K562 (cell line): ENCODE data around the gene CORO6. TPM values are rescaled to one million over a fixed set of nuclear protein-coding genes. Genes with fewer than 3 reads are reported as not detected.

Experiments used
- ATAC-seq: fragments of 200-7000 bp; cut with Tn5 transposase; 3 replicates; pipeline ENCODE4 v1.9.1; 2020; ENCODE audit warnings: moderate library complexity
- BruUV-seq: library from RNA; stranded (reverse); fragments of 400-500 nt; replicated peaks from 2 replicates; lab custom pipeline; 2021; lab: Mats Ljungman, UMichigan
- CTCF ChIA-PET: fragments of 300-600 bp; formaldehyde crosslinking; extraction: SDS; loops from one replicate; lab custom pipeline; 2021; ENCODE audit warnings: low intra/inter-chr PET ratio; lab: Yijun Ruan, JAX
- POLR2A ChIA-PET: fragments of 300-600, 350-650 bp; sonication (Branson Sonifier 250); formaldehyde crosslinking; extraction: SDS; loops from one replicate; lab custom pipeline; 2021; ENCODE audit warnings: antibody characterized with exemption, inconsistent platforms; lab: Yijun Ruan, JAX
- DNase-seq, 4 experiments: peaks; one replicate each; pipeline versions ENCODE4 v3.0.0 to v3.0.0-alpha.2; 2011 to 2018; ENCODE audit warnings: low spot score in 3 of 4, mixed read lengths in 3 of 4; ENCODE audit errors: extremely low read depth in 1 of 4
- FAIRE-seq: peaks from 2 replicates; lab custom pipeline; 2011; peaks lifted over from hg19 to GRCh38; lab: Jason Lieb, UNC
- H2AFZ ChIP-seq: 2 replicates; pipeline ENCODE4 v1.6.0; 2011; ENCODE audit warnings: low read depth, low read length, control low read depth, inconsistent platforms
- H3K27ac ChIP-seq: fragments of 200-600 bp; 3 replicates; pipeline ENCODE4 v1.8.0; 2011; ENCODE audit warnings: low read depth, mild to moderate bottlenecking, control low read depth, inconsistent platforms, low read length, moderate library complexity, mixed read lengths; ENCODE audit errors: extremely low read depth
- H3K27me3 ChIP-seq, 2 experiments: fragments of 300-600 bp in 1 of 2; 2 replicates in 1 of 2; 3 replicates in 1 of 2; pipeline versions ENCODE4 v1.6.0 to v1.8.0; 2011; ENCODE audit warnings: inconsistent platforms in 2 of 2, low read length in 2 of 2, mild to moderate bottlenecking in 1 of 2, mixed read lengths in 1 of 2, moderate library complexity in 1 of 2; ENCODE audit not compliant: control insufficient read depth in 2 of 2, insufficient read depth in 2 of 2
- H3K36me3 ChIP-seq: fragments of 300-600 bp; 3 replicates; pipeline ENCODE4 v1.8.0; 2011; ENCODE audit warnings: mild to moderate bottlenecking, low read length, inconsistent platforms; ENCODE audit not compliant: control insufficient read depth, insufficient read depth
- H3K4me1 ChIP-seq, 2 experiments: fragments of 200-600 bp in 1 of 2; replicated peaks in 1 of 2; 2 replicates in 1 of 2; 3 replicates in 1 of 2; pipeline versions ENCODE4 v1.5.1 to v1.8.0; 2011; ENCODE audit warnings: inconsistent platforms in 2 of 2, low read length in 2 of 2, mild to moderate bottlenecking in 1 of 2, mixed read lengths in 1 of 2, moderate library complexity in 1 of 2; ENCODE audit not compliant: control insufficient read depth in 2 of 2, insufficient read depth in 2 of 2
- H3K4me2 ChIP-seq: 2 replicates; pipeline ENCODE4 v1.6.1; 2011; ENCODE audit warnings: low read length, control low read depth, inconsistent platforms, mixed read lengths; ENCODE audit not compliant: insufficient read depth
- H3K4me3 ChIP-seq: fragments of 200-600 bp; sonication (generic), shearing (Covaris generic); 2 replicates; pipeline ENCODE4 v1.5.1; 2016; ENCODE audit warnings: control low read depth, inconsistent platforms
- H3K79me2 ChIP-seq: fragments of 200-600 bp; 3 replicates; pipeline ENCODE4 v1.8.0; 2011; ENCODE audit warnings: low read length, inconsistent platforms; ENCODE audit not compliant: control insufficient read depth, insufficient read depth
- H3K9ac ChIP-seq, 2 experiments: 2 replicates each; pipeline versions ENCODE4 v1.6.0 to v1.6.1; 2011; ENCODE audit warnings: low read depth in 2 of 2, low read length in 2 of 2, control low read depth in 1 of 2, inconsistent platforms in 1 of 2, mild to moderate bottlenecking in 1 of 2, mixed read lengths in 1 of 2; ENCODE audit not compliant: insufficient read depth in 1 of 2
- H3K9me1 ChIP-seq: one replicate; pipeline ENCODE4 v1.6.0; 2011; ENCODE audit warnings: inconsistent platforms, mild to moderate bottlenecking, low read length, moderate library complexity; ENCODE audit not compliant: control insufficient read depth, insufficient read depth
- H3K9me3 ChIP-seq: replicated peaks from 2 replicates; pipeline ENCODE4 v1.5.1; 2011; ENCODE audit warnings: low read depth, low read length, inconsistent platforms; ENCODE audit not compliant: control insufficient read depth, insufficient read depth
- H4K20me1 ChIP-seq: replicated peaks from 2 replicates; pipeline ENCODE4 v1.6.1; 2011; ENCODE audit warnings: low read length, inconsistent platforms, mixed read lengths; ENCODE audit not compliant: control insufficient read depth, insufficient read depth
- EP400 ChIP-seq: fragments of 450-650 bp; IDR thresholded peaks from 2 replicates; pipeline ENCODE4 v1.6.1; 2017; ENCODE audit warnings: antibody characterized with exemption, mild to moderate bottlenecking, moderate library complexity
- ETV5 ChIP-seq: sonication (generic); formaldehyde crosslinking; IDR thresholded peaks from 2 replicates; pipeline ENCODE4 v1.4.0; 2020; ENCODE audit warnings: low read depth, mild to moderate bottlenecking, missing genetic modification reagents
- GTF2F1 ChIP-seq: IDR thresholded peaks from 2 replicates; pipeline ENCODE4 v1.6.1; 2011; ENCODE audit warnings: low read depth, low read length, improper control_type of control experiment
- HMG20B ChIP-seq: fragments of 250-450 bp; sonication (Bioruptor Pico); IDR thresholded peaks from 2 replicates; pipeline ENCODE4 v1.5.0; 2021; ENCODE audit warnings: mild to moderate bottlenecking
- NBN ChIP-seq: fragments of 450-650 bp; IDR thresholded peaks from 2 replicates; pipeline ENCODE4 v1.6.1; 2016; ENCODE audit warnings: low read depth, mild to moderate bottlenecking
- NRF1 ChIP-seq, 2 experiments: fragments of 450-650 bp; IDR thresholded peaks in 1 of 2; conservative IDR thresholded peaks in 1 of 2; 2 replicates each; pipeline ENCODE4 v1.6.1; 2014; ENCODE audit warnings: mild to moderate bottlenecking in 2 of 2
- PML ChIP-seq: IDR thresholded peaks from 2 replicates; pipeline ENCODE4 v1.6.1; 2012; ENCODE audit warnings: low read length, inconsistent platforms
- RB1 ChIP-seq: fragments of 450-650 bp; IDR thresholded peaks from 2 replicates; pipeline ENCODE4 v1.6.1; 2017; ENCODE audit warnings: low read depth, mild to moderate bottlenecking
- STAT5B ChIP-seq: fragments of 250-450 bp; sonication (Bioruptor Pico); IDR thresholded peaks from 2 replicates; pipeline ENCODE4 v1.8.0; 2021; ENCODE audit warnings: mild to moderate bottlenecking, inconsistent platforms
- TEAD1 ChIP-seq, 2 experiments: fragments of 450-650 bp in 1 of 2; sonication (generic) in 1 of 2; formaldehyde crosslinking; IDR thresholded peaks; 2 replicates each; pipeline versions ENCODE4 v1.4.0 to v1.8.0; 2020 to 2022; ENCODE audit warnings: mild to moderate bottlenecking in 2 of 2, missing genetic modification reagents in 1 of 2
- THRA ChIP-seq: fragments of 450-650 bp; IDR thresholded peaks from 2 replicates; pipeline ENCODE4 v1.6.1; 2017; ENCODE audit warnings: mild to moderate bottlenecking, moderate library complexity
- ZBTB12 ChIP-seq: fragments of 250-450 bp; sonication (Bioruptor Pico); IDR thresholded peaks from 2 replicates; pipeline ENCODE4 v1.4.0; 2020
- ZC3H11A ChIP-seq: IDR thresholded peaks from 2 replicates; pipeline ENCODE4 v1.6.1; 2012; ENCODE audit warnings: low read depth, low read length, improper control_type of control experiment
- ZKSCAN3 ChIP-seq: fragments of 250-450 bp; sonication (Bioruptor Pico); IDR thresholded peaks from 2 replicates; pipeline ENCODE4 v1.4.0; 2020
- ZNF212 ChIP-seq: fragments of 450-650 bp; formaldehyde crosslinking; IDR thresholded peaks from 2 replicates; pipeline ENCODE4 v1.4.0; 2020; ENCODE audit warnings: mild to moderate bottlenecking
- WGBS: fragments of 100-300 bp; shearing (Covaris generic); methylation state at CpG from one replicate; pipeline ENCODE4 v1.1.6; 2016; ENCODE audit warnings: low coverage, mixed read lengths; ENCODE audit not compliant: insufficient coverage; ENCODE audit errors: missing lambda C conversion rate; 5-methylcytosine and 5-hydroxymethylcytosine counted together
- in situ Hi-C: fragments of 300-500 bp; cut with MboI; formaldehyde crosslinking; loops from 4 replicates; pipeline ENCODE4 v1.15.0; 2018; ENCODE audit warnings: inconsistent platforms, mixed read lengths
- intact Hi-C: fragments of 100-400 bp; cut with micrococcal nuclease; formaldehyde crosslinking; loops from 2 replicates; pipeline ENCODE4 v1.14.2; 2022
- polyA plus RNA-seq, 8 experiments: library from polyadenylated mRNA; depleted of rRNA in 4 of 8; stranded (reverse) in 5 of 8; unstranded in 3 of 8; fragments of >200 nt; fragmentation: Nextera tagmentation in 2 of 8; fragmentation: Illumina TruSeq in 1 of 8; extraction: Ambion mirVana in 2 of 8; extraction: Trizol in 1 of 8; gene quantifications; 2 replicates each; pipeline versions ENCODE4 v1.2.1 to v1.2.3, GENCODE V29; 2011 to 2014; ENCODE audit warnings: inconsistent platforms in 1 of 8, missing spikeins in 1 of 8
- total RNA-seq, 7 experiments: library from RNA; depleted of rRNA in 6 of 7; stranded (reverse); fragments of >200 nt in 6 of 7; fragmentation: Illumina TruSeq in 2 of 7; extraction: Trizol in 2 of 7; gene quantifications; 2 replicates each; pipeline versions ENCODE4 v1.2.1 to v1.2.3, GENCODE V29; 2011 to 2021; ENCODE audit warnings: low replicate concordance in 1 of 7
- TF ChIP-seq, protein P1 (sequence below): fragments of 450-650 bp; formaldehyde crosslinking; IDR thresholded peaks from 2 replicates; pipeline ENCODE4 v1.4.0; 2022; ENCODE audit warnings: missing genetic modification characterization

Gene CORO6
- total and polyA plus RNA-seq, 9 of the 15 experiments (the other 6 are each of a cell fraction or from before 2014, with no cell fraction given) = 0.04 to 11.9 (median 2.4) TPM

DNA sequence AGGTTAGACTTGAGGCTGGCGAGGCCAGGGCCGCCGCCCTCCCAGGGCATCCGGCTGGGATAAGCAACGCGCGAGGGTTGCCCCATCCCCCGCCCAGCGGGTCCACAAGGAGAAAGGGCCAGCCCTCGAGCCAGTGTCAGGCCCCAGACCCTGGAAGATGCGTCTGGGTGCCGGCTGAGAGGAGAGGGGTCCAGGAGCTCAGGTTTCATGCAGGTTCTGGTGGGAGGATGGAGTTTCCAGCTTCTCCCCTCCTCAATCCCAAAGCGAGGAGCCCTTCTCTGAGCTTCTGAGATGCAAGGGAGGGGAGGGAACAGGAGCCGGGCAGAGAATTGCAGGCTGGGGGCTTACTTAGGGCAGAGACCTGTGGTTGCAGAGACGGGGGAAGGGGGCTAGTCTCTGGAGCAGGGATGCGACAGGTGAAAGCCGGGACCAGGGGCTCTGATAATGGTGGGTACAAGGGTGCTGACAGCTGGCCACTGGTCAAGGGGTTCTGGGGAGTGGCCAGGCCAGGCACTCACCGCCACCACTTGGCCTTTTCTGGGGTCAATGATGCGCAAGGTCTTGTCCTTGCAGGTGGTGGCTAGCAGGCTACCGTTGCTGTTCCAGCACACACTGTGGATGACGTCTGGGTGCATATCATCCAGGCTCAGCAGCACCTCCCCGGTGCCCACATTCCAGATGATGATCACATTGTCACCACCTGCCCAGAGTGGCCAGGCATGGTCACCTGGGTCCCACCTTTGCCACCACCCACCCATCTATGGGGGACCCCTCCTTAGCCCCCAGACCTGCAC lies 4.2 kb downstream of the CORO6 start (continued):
- TF ChIP-seq HMG20B (CRISPR knock-in tag) = no peak
- TF ChIP-seq NRF1 (conservative IDR thresholded peaks at IDR 0.05 in 1 of 2, IDR thresholded peaks at IDR 0.05 in 1 of 2) = peak; percentile 5 to 47; a peak in 2 of 4 replicates
- TF ChIP-seq PML = no peak
- no peak for TF ChIP-seq NBN
- no peak for TF ChIP-seq STAT5B (CRISPR knock-in tag)

DNA sequence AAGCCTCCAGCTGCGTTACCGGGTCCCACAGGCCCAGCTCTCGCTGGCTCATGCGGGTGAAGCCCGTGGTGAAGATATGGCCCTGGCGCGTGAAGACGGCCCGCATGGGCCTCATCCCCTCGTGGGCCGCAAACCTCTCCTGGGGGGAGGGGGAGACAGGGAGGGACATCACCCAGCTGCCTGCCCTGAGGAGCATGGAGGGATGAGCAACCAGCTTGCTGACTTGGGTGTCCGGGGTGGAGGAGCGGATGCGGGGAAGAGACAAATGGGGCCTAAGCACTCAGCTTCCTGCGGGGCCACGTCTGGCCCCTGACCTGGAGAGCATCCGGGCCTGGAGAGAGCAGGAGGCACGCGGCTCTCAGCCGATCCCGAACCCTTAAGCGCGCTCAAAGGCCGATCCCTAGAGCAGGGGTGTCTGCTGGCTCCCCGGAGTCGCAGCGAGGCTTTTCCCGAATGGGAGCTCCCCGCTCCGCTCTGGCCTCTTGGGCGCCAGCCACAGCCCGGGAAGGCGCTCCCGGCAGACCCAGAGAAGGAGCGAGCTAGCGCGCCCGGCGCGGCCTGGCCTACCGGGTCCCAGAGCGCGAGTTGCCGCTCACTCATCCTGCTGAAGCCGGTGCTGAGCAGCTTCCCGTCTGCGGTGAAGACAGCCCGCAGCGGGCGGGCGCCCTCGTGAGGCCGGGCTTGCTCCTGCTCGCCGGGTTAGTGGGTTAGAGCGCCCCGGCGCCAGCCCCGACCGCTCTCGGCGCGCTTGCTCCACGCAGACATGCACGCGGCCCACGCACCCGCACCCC lies 5.0 kb downstream of the CORO6 start:
- FAIRE-seq (peak; percentile 64), ATAC-seq (peak; percentile 85), DNase-seq (peak; percentile 82 to 91 (median 86))
- ChIA-PET POLR2A (interaction anchor here (0.6 to 1.9 kb wide), 8 partner anchors 14 to 821 kb away, joined by 3 to 4 read pairs (median 3); no protein-coding TSS in a partner anchor), CTCF (interaction anchor here (0.6 to 1.4 kb wide), 6 partner anchors 33 to 228 kb away, joined by 3 to 5 read pairs (median 4); no protein-coding TSS in a partner anchor)
- no TSS peak for BruUV-seq
- peak overlapping the region; percentile 60 for H3K4me2 ChIP-seq
- no peaks in the 10 kb centered on the region for H3K79me2 ChIP-seq
- peak overlapping the region; percentile 65; the same call in 2 of the 3 replicates for H3K27ac ChIP-seq
- H3K9ac ChIP-seq = peak overlapping the region; percentile 68 to 88
- H4K20me1 ChIP-seq = no peaks in the 10 kb centered on the region; the same call in 1 of the 2 replicates
- in situ Hi-C loops (no loop called here), intact Hi-C loops (loop anchor here (10.0 kb wide), 1 partner anchor 473 kb away; no protein-coding TSS in a partner anchor)
- no peaks in the 10 kb centered on the region for H3K9me1 ChIP-seq
- H3K27me3 ChIP-seq = no peaks in the 10 kb centered on the region
- peak overlapping the region; percentile 95 for H2AFZ ChIP-seq
- peaks cover 27 to 71% of the 10 kb centered on the region in 2 experiments for H3K4me1 ChIP-seq
- H3K9me3 ChIP-seq = no peaks in the 10 kb centered on the region
- H3K4me3 ChIP-seq = 0 out of 2 replicates have a peak overlapping the region, but pooled peaks have one; percentile 15
- WGBS = 17% methylated on average over 43 of the region's 68 CpGs
- no peaks in the 10 kb centered on the region for H3K36me3 ChIP-seq
- TF ChIP-seq ZBTB12 (CRISPR knock-in tag) (no peak), ETV5 (peak; percentile 56; the same call in 1 of the 2 replicates), RB1 (peak; percentile 94), ZNF212 (no peak), THRA (no peak), EP400 (peak; percentile 66; the same call in 1 of the 2 replicates), GTF2F1 (no peak), ZKSCAN3 (CRISPR knock-in tag) (no peak), ZC3H11A (no peak), TEAD1 (CRISPR knock-in tag; IDR thresholded peaks at IDR 0.05) (0 out of 4 replicates have a peak, but pooled peaks of 1 of the 2 experiments have one; percentile 69)
- TF ChIP-seq, protein P1, sequence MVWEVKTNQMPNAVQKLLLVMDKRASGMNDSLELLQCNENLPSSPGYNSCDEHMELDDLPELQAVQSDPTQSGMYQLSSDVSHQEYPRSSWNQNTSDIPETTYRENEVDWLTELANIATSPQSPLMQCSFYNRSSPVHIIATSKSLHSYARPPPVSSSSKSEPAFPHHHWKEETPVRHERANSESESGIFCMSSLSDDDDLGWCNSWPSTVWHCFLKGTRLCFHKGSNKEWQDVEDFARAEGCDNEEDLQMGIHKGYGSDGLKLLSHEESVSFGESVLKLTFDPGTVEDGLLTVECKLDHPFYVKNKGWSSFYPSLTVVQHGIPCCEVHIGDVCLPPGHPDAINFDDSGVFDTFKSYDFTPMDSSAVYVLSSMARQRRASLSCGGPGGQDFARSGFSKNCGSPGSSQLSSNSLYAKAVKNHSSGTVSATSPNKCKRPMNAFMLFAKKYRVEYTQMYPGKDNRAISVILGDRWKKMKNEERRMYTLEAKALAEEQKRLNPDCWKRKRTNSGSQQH = no peak
